Adrenal gland (tissue), 12 donors: ENCODE measurements around the gene TSC22D2. TPM values are rescaled to one million over a fixed set of nuclear protein-coding genes. Genes with fewer than 3 reads are reported as not detected.
A peak's percentile ranks its signal among the peaks of the same experiment; 100 is the strongest.

Experiments used
- DNase-seq, 7 donors: peaks; one replicate each; pipeline ENCODE4 v3.0.0-alpha.2; 2019 to 2020
- H3K27ac ChIP-seq, 5 donors: fragments of 200-600 bp; sonication (generic) in 4 of 5; 1 replicate in 3 of 5; 2 replicates in 2 of 5; pipeline versions ENCODE4 v1.5.1 to v1.8.0; 2016 to 2020; ENCODE audit warnings: mild to moderate bottlenecking in 1 of 5
- H3K27me3 ChIP-seq: fragments of 200-600 bp; 2 replicates; pipeline ENCODE4 v1.8.0; 2021
- H3K36me3 ChIP-seq, 2 donors: fragments of 200-600 bp; replicated peaks in 1 of 2; 1 replicate in 1 of 2; 2 replicates in 1 of 2; pipeline versions ENCODE4 v1.5.1 to v1.8.0; 2018 to 2022
- H3K4me1 ChIP-seq, 2 donors: fragments of 200-600 bp; replicated peaks in 1 of 2; 1 replicate in 1 of 2; 2 replicates in 1 of 2; pipeline versions ENCODE4 v1.5.1 to v1.8.0; 2018 to 2021
- H3K4me3 ChIP-seq, 4 donors: fragments of 200-600 bp; sonication (generic) in 3 of 4; one replicate each; pipeline ENCODE4 v1.5.1; 2016 to 2018
- H3K9me3 ChIP-seq, 3 donors: fragments of 200-600 bp; sonication (generic) in 1 of 3; replicated peaks in 1 of 3; 1 replicate in 2 of 3; 2 replicates in 1 of 3; pipeline versions ENCODE4 v1.5.1 to v1.8.0; 2016 to 2021
- CTCF ChIP-seq, 6 experiments: fragments of 450-650 bp in 4 of 6; fragments of 200-600 bp in 2 of 6; sonication (generic) in 1 of 6; IDR thresholded peaks; 1 replicate in 5 of 6; 2 replicates in 1 of 6; pipeline versions ENCODE4 v1.5.1 to v1.8.0; 2016 to 2021; ENCODE audit warnings: antibody characterized with exemption in 6 of 6, mild to moderate bottlenecking in 2 of 6, moderate library complexity in 1 of 6
- POLR2A ChIP-seq, 2 donors: fragments of 450-650 bp; IDR thresholded peaks; one replicate each; pipeline ENCODE4 v1.6.1; 2017; ENCODE audit warnings: antibody characterized with exemption in 2 of 2, mild to moderate bottlenecking in 2 of 2, moderate library complexity in 1 of 2
- WGBS, 4 donors: extraction: QIAGEN DNeasy Blood & Tissue Kit in 2 of 4; methylation state at CpG; one replicate each; pipeline versions ENCODE4 v1.1.5 to v1.1.7; 2013 to 2017; 5-methylcytosine and 5-hydroxymethylcytosine counted together
- intact Hi-C, 2 donors: fragments of 100-400 bp; cut with DNase I; formaldehyde crosslinking; loops; one replicate each; pipeline versions ENCODE4 v1.14.1 to v1.15.0; 2022 to 2023
- polyA plus RNA-seq, 3 donors: library from polyadenylated mRNA; stranded (reverse); fragments of 200-250 nt in 2 of 3; fragments of 350-450 nt in 1 of 3; fragmentation: Illumina TruSeq in 1 of 3; extraction: RNeasy Lipid Tissue Mini Kit (QIAGEN cat#74804) in 1 of 3; gene quantifications; one replicate each; pipeline ENCODE4 v1.2.3, GENCODE V29; 2013 to 2014
- total RNA-seq, 9 donors: library from RNA; depleted of rRNA in 4 of 9; stranded (reverse); fragments of >200 nt in 4 of 9; fragments of 120-200 nt in 1 of 9; fragmentation: NEBNext Ultra II Directional in 1 of 9; extraction: Animal tissue kit (Norgen Biotek cat#: 25700) in 1 of 9; gene quantifications; one replicate each; pipeline versions ENCODE4 v1.1.0 to v1.2.4, GENCODE V29; 2013 to 2023
- donor health status: healthy with polysubstance abuse.
- donor health status: Bipolar disorder and iron deficiency.
- donor health status: DM: yes; HTN: yes; CAD: no.
- donor health status: DM: no; HTN: no; CAD: no.
- donor health status: DM: no; HTN: no; CAD: no.
- donor health status: DM: yes; HTN: yes; CAD: no.

The TSC22D2 gene
- total and polyA plus RNA-seq, 12 donors, result 8.3 to 22.6 (median 17.6) TPM

- no peaks in the 10 kb centered on the region for H3K4me1 ChIP-seq
- TF ChIP-seq CTCF (IDR thresholded peaks at IDR 0.05) (no peak), POLR2A (IDR thresholded peaks at IDR 0.05) (no peak)
- no peak for DNase-seq
- 83 to 99% (median 93%) methylated on average over 2 of the region's 2 CpGs for WGBS, 4 donors
- intact Hi-C loops, result no loop called here
- H3K36me3 ChIP-seq, result no peaks in the 10 kb centered on the region
- no peaks in the 10 kb centered on the region for H3K27me3 ChIP-seq
- no peaks in the 10 kb centered on the region for H3K9me3 ChIP-seq
- no peak overlapping the region for H3K27ac ChIP-seq
- no peak overlapping the region for H3K4me3 ChIP-seq
Measured at GRCh38 chr3:150464684-150465083, 56.6 kb downstream of the TSC22D2 start.

GRCh38 chr3:150467381-150467780 is 59.3 kb downstream of the TSC22D2 start:
- 86 to 96% (median 91%) methylated on average over 1 of the region's 1 CpG for WGBS, 4 donors
- Histone ChIP-seq H3K27ac (no peak overlapping the region), H3K36me3 (no peaks in the 10 kb centered on the region), H3K4me3 (no peak overlapping the region), H3K9me3 (no peaks in the 10 kb centered on the region), H3K27me3 (no peaks in the 10 kb centered on the region), H3K4me1 (no peaks in the 10 kb centered on the region)
- no peak for DNase-seq
- intact Hi-C loops, result no loop called here
- TF ChIP-seq POLR2A (IDR thresholded peaks at IDR 0.05), result no peak
- no peak for TF ChIP-seq CTCF (IDR thresholded peaks at IDR 0.05)

DNA sequence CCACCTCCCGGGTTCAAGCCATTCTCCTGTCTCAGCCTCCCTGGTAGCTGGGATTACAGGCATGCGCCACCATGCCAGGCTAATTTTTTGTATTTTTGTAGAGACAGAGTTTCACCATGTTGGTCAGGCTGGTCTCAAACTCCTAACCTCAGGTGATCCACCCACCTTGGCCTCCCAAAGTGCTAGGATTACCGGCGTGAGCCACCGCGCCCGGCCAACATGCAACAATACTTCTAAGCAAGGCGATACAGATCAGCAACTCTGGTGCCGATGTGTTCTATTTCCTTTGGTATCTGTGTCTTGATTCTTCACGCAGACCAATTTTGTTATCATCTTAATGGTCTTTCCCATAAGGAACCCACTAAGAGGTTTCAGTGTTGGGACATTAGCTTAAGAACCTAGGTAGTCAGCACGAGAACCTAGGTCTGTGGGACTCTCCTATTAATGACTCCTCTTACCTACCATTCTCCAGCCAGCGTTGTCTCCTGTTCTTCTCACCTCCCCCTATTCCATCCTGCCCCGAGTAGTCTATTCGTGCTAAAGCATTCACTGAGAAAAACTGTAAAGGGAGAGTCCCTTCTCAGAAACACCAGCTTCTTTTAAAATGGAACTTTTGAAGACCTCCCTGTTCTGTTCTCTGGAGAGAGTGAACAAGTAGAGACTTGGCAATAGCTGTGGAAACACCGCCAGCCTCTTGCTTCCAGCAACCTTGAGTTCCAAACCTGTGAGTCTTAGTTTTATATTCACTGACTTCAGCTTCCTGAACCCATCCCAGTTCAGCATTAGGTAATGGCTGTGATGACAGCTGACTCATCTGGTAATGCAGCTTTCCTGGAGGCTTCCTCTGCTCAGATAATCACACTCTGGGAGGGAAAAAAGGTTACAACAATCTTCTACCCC is 61.2 kb downstream of the TSC22D2 start:
- Histone ChIP-seq H3K27ac (peak overlapping the region; percentile 19 to 84 (median 75)), H3K9me3 (no peaks in the 10 kb centered on the region), H3K4me1 (no peaks in the 10 kb centered on the region), H3K36me3 (no peaks in the 10 kb centered on the region), H3K4me3 (no peak overlapping the region), H3K27me3 (no peaks in the 10 kb centered on the region)
- 77 to 84% (median 79%) methylated on average over 15 of the region's 15 CpGs for WGBS, 4 donors
- intact Hi-C loops, result no loop called here
- TF ChIP-seq POLR2A (IDR thresholded peaks at IDR 0.05), result peak in 1 of 2 donors; percentile 76
- no peak for TF ChIP-seq CTCF (IDR thresholded peaks at IDR 0.05)
- peak; percentile 71 to 92 (median 88) for DNase-seq

DNA sequence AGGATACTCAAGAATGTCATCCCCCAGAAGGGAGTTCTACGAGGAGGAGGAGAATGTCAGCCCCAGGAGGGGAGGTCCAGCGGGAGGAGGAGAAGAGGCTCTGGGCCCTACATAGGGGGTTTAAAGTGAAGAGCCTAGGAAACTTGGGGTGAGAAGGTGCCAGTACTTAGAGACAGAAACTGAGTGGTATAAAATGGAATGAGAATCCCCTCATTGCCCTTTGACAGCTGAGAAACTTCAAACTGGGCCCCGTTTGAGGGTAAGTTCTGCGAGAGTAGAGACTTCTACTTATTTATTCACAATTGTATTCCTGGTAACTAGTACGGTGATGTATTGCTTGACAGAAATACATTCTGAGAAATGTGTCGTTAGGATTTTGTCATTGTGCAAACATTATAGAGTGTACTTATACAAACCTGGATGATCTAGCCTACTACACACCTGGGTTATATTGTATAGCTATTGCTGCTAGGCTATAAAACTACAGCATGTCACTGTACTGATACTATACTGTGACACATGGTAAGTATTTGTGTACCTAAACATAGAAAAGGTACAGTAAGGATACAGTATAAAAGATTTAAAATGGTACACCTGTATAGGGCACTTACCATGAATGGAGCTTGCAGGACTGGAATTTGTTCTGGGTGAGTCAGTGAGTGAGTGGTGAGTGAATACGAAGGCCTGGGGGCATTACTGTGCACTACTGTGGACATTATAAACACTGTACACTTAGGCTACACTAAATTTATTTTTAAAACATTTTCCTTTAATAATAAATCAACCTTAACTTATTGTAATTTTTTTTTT is 62.0 kb downstream of the TSC22D2 start:
- no peak overlapping the region for H3K4me3 ChIP-seq
- no peaks in the 10 kb centered on the region for H3K27me3 ChIP-seq
- H3K9me3 ChIP-seq, result no peaks in the 10 kb centered on the region
- H3K36me3 ChIP-seq, result no peaks in the 10 kb centered on the region
- TF ChIP-seq CTCF (IDR thresholded peaks at IDR 0.05) (no peak), POLR2A (IDR thresholded peaks at IDR 0.05) (no peak)
- no peaks in the 10 kb centered on the region for H3K4me1 ChIP-seq
- H3K27ac ChIP-seq, result peak overlapping the region; percentile 19 to 84 (median 60)
- intact Hi-C loops, result no loop called here
- DNase-seq, result no peak
- 71 to 79% (median 78%) methylated on average over 7 of the region's 7 CpGs for WGBS, 4 donors
